ENCODE data around the gene HEG1. TPM values are rescaled to one million over a fixed set of nuclear protein-coding genes. Genes with fewer than 3 reads are reported as not detected.

HEG1 gene
- total RNA-seq, 2 donors from 2014 or later, result 45.7 to 46.1 TPM

GRCh38 chr3:125057186-125057850 is 1.5 kb upstream of the HEG1 start:
- no peak overlapping the region for H3K27ac ChIP-seq
- H3K27me3 ChIP-seq, result no peaks in the 10 kb centered on the region
- DNase-seq, result no peak
- intact Hi-C loops (cut with DNase I), result no loop called here
- WGBS, 2 donors, result 82 to 86% methylated on average over 3 of the region's 3 CpGs
- H3K4me3 ChIP-seq, result no peak overlapping the region
- no peaks in the 10 kb centered on the region for H3K36me3 ChIP-seq (replicated peaks in 1 of 2; ENCODE audit: insufficient read depth in 1 of 2, low read depth in 2 of 2)
- H3K9me3 ChIP-seq, result no peaks in the 10 kb centered on the region
- peaks cover 48% of the 10 kb centered on the region for H3K4me1 ChIP-seq
- no peak for ATAC-seq
- TF ChIP-seq POLR2A (IDR thresholded peaks at IDR 0.05), result no peak
- no peak for TF ChIP-seq CTCF (IDR thresholded peaks at IDR 0.05)

GRCh38 chr3:125055331-125055912 is 375 bp downstream of the HEG1 start:
- ATAC-seq (peak; percentile 3), DNase-seq (peak in 1 of 4 donors; percentile 28)
- Histone ChIP-seq H3K36me3 (replicated peaks in 1 of 2; ENCODE audit: insufficient read depth in 1 of 2, low read depth in 2 of 2) (no peaks in the 10 kb centered on the region), H3K4me1 (peaks cover 47% of the 10 kb centered on the region), H3K27me3 (no peaks in the 10 kb centered on the region), H3K4me3 (peak overlapping the region; percentile 15 to 23), H3K9me3 (no peaks in the 10 kb centered on the region), H3K27ac (peak overlapping the region; percentile 62 to 82 (median 72))
- 0 to 2% methylated on average over 3 to 60 of the region's 78 CpGs for WGBS, 2 donors
- TF ChIP-seq CTCF (IDR thresholded peaks at IDR 0.05), result peak in 2 of 7 experiments; percentile 13
- no peak for TF ChIP-seq POLR2A (IDR thresholded peaks at IDR 0.05)
- intact Hi-C loops (cut with DNase I), result no loop called here

GRCh38 chr3:125054449-125055329 is 1.1 kb downstream of the HEG1 start:
- Histone ChIP-seq H3K4me3 (peak overlapping the region; percentile 15 to 23), H3K9me3 (no peaks in the 10 kb centered on the region), H3K27me3 (no peaks in the 10 kb centered on the region), H3K27ac (peak overlapping the region; percentile 62 to 82 (median 72)), H3K4me1 (peaks cover 43% of the 10 kb centered on the region), H3K36me3 (replicated peaks in 1 of 2; ENCODE audit: insufficient read depth in 1 of 2, low read depth in 2 of 2) (no peaks in the 10 kb centered on the region)
- intact Hi-C loops (cut with DNase I), result no loop called here
- TF ChIP-seq POLR2A (IDR thresholded peaks at IDR 0.05) (peak in 2 of 3 donors; percentile 26 to 37), CTCF (IDR thresholded peaks at IDR 0.05) (peak in 3 of 7 experiments; percentile 4 to 24 (median 23))
- no peak for ATAC-seq
- DNase-seq, result peak in 1 of 4 donors; percentile 19
- 13 to 15% methylated on average over 17 of the region's 17 CpGs for WGBS, 2 donors

- TF ChIP-seq CTCF (IDR thresholded peaks at IDR 0.05) (no peak), POLR2A (IDR thresholded peaks at IDR 0.05) (no peak)
- intact Hi-C loops (cut with DNase I), result no loop called here
- Histone ChIP-seq H3K4me3 (no peak overlapping the region), H3K9me3 (no peaks in the 10 kb centered on the region), H3K36me3 (replicated peaks in 1 of 2; ENCODE audit: insufficient read depth in 1 of 2, low read depth in 2 of 2) (no peaks in the 10 kb centered on the region), H3K27me3 (no peaks in the 10 kb centered on the region), H3K4me1 (peaks cover 37% of the 10 kb centered on the region), H3K27ac (peak overlapping the region in 3 of 4 donors; percentile 64 to 82 (median 79))
- DNase-seq (no peak), ATAC-seq (no peak)
- 71 to 73% methylated on average over 7 of the region's 7 CpGs for WGBS, 2 donors
Observed at GRCh38 chr3:125054062-125054448, 1.7 kb downstream of the HEG1 start.

Data from body of pancreas (tissue), 4 donors.